Immature natural killer cell (primary cell): ENCODE measurements around the gene WDR6. TPM values are rescaled to one million over a fixed set of nuclear protein-coding genes. Genes with fewer than 3 reads are reported as not detected.

ENCODE experiments used
- DNase-seq, 3 donors: peaks; one replicate each; pipeline ENCODE4 v3.0.0; 2022; ENCODE audit warnings: mixed read lengths in 1 of 3
- H3K27ac Mint-ChIP-seq, 6 donors: one replicate each; pipeline ENCODE4 v1.8.0; 2020; ENCODE audit warnings: mixed read lengths in 6 of 6, mild to moderate bottlenecking in 5 of 6, inconsistent platforms in 4 of 6, moderate library complexity in 3 of 6
- H3K27me3 Mint-ChIP-seq, 3 donors: one replicate each; pipeline ENCODE4 v1.8.0; 2020 to 2021; ENCODE audit warnings: low read depth in 3 of 3, mild to moderate bottlenecking in 3 of 3, mixed read lengths in 3 of 3, moderate library complexity in 3 of 3, inconsistent platforms in 1 of 3
- H3K36me3 Mint-ChIP-seq, 3 donors: one replicate each; pipeline ENCODE4 v1.8.0; 2020; ENCODE audit warnings: mixed read lengths in 3 of 3, inconsistent platforms in 2 of 3, mild to moderate bottlenecking in 2 of 3
- H3K4me1 Mint-ChIP-seq, 2 donors: one replicate each; pipeline ENCODE4 v1.8.0; 2020; ENCODE audit warnings: inconsistent platforms in 2 of 2, mild to moderate bottlenecking in 2 of 2, mixed read lengths in 2 of 2, moderate library complexity in 1 of 2
- H3K4me3 Mint-ChIP-seq, 5 donors: one replicate each; pipeline ENCODE4 v1.8.0; 2020; ENCODE audit warnings: mild to moderate bottlenecking in 5 of 5, mixed read lengths in 5 of 5, inconsistent platforms in 3 of 5, moderate library complexity in 3 of 5
- H3K9me3 Mint-ChIP-seq, 6 donors: one replicate each; pipeline ENCODE4 v1.8.0; 2020; ENCODE audit warnings: mild to moderate bottlenecking in 6 of 6, mixed read lengths in 6 of 6, inconsistent platforms in 4 of 6, moderate library complexity in 3 of 6
- polyA plus RNA-seq, 3 donors: library from polyadenylated mRNA; unstranded; fragments of 300-500 nt; fragmentation: Illumina TruSeq; gene quantifications; one replicate each; pipeline ENCODE4 v1.2.3, GENCODE V29; 2021

WDR6 gene
- polyA plus RNA-seq, 3 donors from 2014 or later = 56.8 to 114 (median 70.6) TPM

DNA sequence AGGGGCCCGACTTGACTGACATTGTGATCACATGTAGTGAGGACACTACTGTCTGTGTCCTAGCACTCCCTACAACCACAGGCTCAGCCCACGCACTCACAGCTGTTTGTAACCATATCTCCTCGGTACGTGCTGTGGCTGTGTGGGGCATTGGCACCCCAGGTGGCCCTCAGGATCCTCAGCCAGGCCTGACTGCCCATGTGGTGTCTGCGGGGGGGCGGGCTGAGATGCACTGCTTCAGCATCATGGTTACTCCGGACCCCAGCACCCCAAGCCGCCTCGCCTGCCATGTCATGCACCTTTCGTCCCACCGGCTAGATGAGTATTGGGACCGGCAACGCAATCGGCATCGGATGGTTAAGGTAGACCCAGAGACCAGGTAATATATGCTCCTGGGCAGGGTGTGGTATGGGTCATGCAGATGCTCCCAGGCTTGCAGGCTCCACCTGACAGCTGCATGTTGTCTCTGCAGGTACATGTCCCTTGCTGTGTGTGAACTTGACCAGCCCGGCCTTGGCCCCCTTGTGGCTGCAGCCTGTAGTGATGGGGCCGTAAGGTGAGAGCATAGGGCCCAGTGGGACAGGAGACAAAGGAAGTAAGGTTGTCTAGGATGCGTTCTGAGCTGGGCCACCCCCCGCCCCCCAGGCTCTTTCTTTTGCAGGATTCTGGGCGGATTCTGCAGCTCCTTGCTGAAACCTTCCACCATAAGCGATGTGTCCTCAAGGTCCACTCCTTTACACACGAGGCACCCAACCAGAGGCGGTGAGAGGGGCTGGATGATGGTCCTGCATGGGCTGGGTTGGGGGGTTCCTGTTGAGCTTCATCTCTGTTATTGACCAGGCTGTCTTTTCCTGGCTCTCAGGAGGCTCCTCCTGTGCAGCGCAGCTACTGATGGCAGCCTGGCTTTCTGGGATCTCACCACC is 6.8 kb downstream of the WDR6 start:
- Mint-ChIP-seq H3K27ac (no peak overlapping the region), H3K9me3 (no peaks in the 10 kb centered on the region), H3K4me3 (no peak overlapping the region), H3K4me1 (peaks cover 23 to 27% of the 10 kb centered on the region in 2 donors), H3K36me3 (peaks cover 0 to 5% (median 3%) of the 10 kb centered on the region in 3 donors), H3K27me3 (peaks cover 0 to 5% (median 0%) of the 10 kb centered on the region in 3 donors)
- peak in 2 of 3 donors; percentile 32 to 38 for DNase-seq

DNA sequence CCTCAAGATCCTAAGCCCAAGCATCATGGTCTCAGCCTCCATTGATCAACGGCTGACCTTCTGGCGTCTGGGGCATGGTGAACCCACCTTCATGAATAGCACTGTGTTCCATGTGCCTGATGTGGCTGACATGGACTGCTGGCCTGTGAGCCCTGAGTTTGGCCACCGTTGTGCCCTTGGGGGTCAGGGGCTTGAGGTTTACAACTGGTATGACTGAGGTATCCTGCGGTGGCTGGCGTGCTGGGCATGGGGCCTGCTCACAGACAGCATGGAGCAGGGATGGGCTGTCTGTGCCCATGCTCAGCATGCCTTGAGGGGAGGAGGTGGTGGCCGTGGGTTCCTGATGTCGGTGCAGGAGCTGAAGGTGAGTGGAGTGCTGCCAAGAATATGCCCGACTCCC is 7.9 kb downstream of the WDR6 start:
- peak overlapping the region in 1 of 5 donors; percentile 6 for H3K4me3 Mint-ChIP-seq
- peaks cover 27 to 28% of the 10 kb centered on the region in 2 donors for H3K4me1 Mint-ChIP-seq
- H3K27ac Mint-ChIP-seq = peak overlapping the region in 1 of 6 donors; percentile 6

DNA sequence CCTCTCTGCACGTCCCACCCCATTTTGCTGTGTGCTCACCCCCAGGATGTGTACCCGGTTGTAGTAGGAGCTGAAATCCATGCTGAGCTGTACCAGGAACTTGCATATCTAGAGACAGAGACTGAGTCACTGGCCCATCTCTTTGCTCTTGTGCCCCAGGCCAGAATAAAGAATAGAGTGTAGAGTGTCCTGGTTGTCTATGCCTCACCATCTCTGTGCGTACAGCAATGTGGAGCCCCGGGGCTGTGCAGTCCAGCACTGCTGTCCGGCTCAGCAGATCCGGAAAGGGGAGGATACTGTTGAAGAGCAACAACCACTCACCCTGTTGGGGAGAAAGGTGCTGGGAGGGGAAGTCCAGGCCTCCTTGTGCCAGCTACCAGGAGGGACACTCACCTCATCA is 8.6 kb downstream of the WDR6 start:
- peaks cover 32 to 33% of the 10 kb centered on the region in 2 donors for H3K4me1 Mint-ChIP-seq
- H3K27me3 Mint-ChIP-seq = peaks cover 0 to 5% (median 4%) of the 10 kb centered on the region in 3 donors
- no peak for DNase-seq
- no peaks in the 10 kb centered on the region for H3K9me3 Mint-ChIP-seq
- no peak overlapping the region for H3K27ac Mint-ChIP-seq
- peak overlapping the region in 4 of 5 donors; percentile 29 to 97 (median 47) for H3K4me3 Mint-ChIP-seq
- peaks cover 0 to 5% (median 3%) of the 10 kb centered on the region in 3 donors for H3K36me3 Mint-ChIP-seq

More for the DNA sequence above, 7.9 kb downstream of the WDR6 start:
- no peaks in the 10 kb centered on the region for H3K9me3 Mint-ChIP-seq
- H3K36me3 Mint-ChIP-seq = peaks cover 0 to 5% (median 3%) of the 10 kb centered on the region in 3 donors
- DNase-seq = no peak
- H3K27me3 Mint-ChIP-seq = peaks cover 0 to 5% (median under 1%) of the 10 kb centered on the region in 3 donors

DNA sequence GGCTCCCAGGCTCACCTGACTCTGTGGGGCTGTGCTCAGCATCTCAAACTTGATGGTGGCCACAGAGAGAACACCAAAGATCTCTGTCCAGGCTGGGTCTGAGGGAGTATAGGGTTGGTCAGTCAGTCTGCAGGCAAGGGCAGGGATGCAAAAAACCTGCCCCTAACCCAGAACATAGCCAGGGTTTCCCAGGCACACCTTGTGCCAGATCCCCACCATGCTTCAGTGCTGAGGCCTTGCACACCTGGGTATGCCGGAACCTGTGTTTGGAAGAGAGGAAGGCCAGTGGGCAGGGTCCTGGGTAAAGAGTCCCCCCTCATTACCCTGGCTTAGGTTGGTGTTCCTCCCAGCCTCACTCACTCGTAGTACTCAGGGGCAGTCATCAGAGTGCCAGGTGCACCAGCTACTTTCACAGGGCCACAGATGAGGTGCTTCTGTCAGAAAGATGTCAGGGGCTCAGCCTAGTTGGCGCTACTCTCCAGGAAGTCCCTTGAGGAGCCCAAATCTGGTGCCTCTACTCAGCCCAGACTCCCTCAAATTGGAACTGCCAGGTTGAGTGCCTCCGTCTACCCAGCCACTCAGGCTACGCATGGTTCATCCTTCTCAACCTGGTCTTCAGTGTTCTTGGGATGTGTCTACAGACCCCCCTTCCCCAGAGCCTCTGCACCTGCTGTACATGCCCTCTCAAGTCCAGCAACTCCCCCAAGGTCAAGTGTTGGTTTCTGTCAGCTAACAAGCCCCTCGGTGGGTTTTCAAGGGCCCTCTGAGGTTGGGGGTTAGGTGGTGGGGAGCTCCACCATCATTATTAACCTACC is 9.4 kb downstream of the WDR6 start:
- Mint-ChIP-seq H3K4me1 (peaks cover 37 to 38% of the 10 kb centered on the region in 2 donors), H3K4me3 (peak overlapping the region in 4 of 5 donors; percentile 74 to 97 (median 84)), H3K27me3 (peaks cover 4 to 9% (median 7%) of the 10 kb centered on the region in 3 donors), H3K36me3 (peaks cover 0 to 5% (median 3%) of the 10 kb centered on the region in 3 donors), H3K27ac (peak overlapping the region in 2 of 6 donors; percentile 7 to 43), H3K9me3 (no peaks in the 10 kb centered on the region)
- no peak for DNase-seq

DNA sequence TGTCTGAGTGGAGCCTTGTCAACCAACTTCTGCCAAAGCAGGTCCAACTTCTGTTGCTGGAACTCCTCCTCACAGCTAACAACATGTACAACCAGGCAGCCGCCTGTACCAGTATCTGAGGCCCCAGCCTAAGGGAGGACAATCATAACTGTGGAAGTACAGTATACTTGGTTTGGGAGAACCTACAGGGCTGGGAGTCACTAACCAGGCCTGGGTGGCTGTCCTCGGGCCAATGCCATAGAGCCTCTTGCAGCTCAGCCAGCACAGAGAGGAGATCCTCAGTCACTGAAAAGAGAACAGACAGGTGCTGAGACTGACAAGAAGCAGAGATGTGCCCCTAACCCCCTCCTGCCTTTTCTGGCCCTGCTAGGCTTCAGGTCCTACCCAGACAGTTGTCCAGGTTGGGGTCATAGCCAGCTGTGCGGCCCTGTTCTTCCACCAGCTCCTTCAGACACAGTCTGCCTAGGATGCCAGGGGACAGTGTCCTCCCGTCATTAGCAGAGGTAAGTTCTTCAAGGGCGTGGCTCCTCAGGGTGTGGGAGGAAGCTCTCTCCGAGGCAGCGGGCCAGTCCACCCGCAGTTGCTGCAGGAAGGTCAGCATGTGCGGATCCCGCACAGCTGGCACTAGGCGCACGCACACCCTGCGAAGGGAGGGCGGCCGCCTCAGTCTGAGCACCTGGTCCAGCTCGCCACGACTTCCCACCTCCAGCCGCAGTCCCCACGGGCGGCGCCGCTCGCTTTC is 10.2 kb downstream of the WDR6 start:
- H3K4me1 Mint-ChIP-seq = peaks cover 32 to 33% of the 10 kb centered on the region in 2 donors
- peak overlapping the region in 5 of 6 donors; percentile 40 to 71 (median 58) for H3K27ac Mint-ChIP-seq
- no peak for DNase-seq
- peaks cover 0 to 5% (median 3%) of the 10 kb centered on the region in 3 donors for H3K36me3 Mint-ChIP-seq
- peaks cover 4 to 11% (median 6%) of the 10 kb centered on the region in 3 donors for H3K27me3 Mint-ChIP-seq
- no peaks in the 10 kb centered on the region for H3K9me3 Mint-ChIP-seq
- H3K4me3 Mint-ChIP-seq = peak overlapping the region; percentile 74 to 97 (median 89)

DNA sequence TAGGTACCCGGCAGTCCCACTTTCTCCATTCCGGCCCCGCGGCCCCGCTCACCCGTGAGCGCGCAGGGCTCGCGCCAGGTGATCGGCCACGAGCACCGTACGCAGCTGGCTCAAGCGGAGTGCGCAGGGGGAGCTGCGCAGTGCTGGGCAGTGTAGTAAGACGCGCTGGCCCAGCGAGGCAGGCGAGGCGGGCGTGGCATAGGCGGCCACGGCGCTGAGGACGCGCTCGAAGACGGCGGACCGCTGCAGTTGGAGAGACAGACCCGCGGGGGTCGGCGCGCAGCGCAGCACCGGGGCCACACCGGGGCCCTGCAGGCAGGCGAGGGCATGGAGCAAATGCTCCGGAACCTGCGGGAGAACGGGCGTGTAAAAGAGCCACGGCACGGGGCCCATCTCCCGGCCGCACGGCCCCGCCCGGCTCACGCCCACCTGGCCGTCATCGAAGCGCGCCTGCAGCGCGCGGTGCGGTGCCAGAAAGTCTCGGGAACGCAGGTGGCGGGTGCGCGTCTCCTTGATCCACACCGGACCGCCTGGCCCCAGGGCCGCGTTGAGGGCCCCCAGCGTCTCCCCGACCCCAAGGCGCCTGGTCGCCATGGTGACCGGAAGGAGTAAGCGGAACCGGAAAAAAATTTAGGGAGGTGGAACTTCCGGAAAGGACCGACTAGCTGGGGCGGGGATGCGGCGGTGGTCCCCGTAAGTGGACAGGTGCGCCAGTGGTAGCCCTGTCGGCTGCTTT is 10.9 kb downstream of the WDR6 start, which contains the start of gene DALRD3:
DALRD3 (minus strand) TSS at position 610 of the 736 bp plus-strand sequence; CDS start at position 594, 16 bp downstream.
- Mint-ChIP-seq H3K27ac (peak within 1 kb of the TSS; percentile 79 to 93 (median 91)), H3K4me3 (peak within 1 kb of the TSS; percentile 89 to 97 (median 91)), H3K36me3 (peaks cover 0 to 5% (median 3%) of the 10 kb centered on the region in 3 donors), H3K9me3 (no peaks in the 10 kb centered on the region), H3K4me1 (peaks cover 36 to 40% of the 10 kb centered on the region in 2 donors), H3K27me3 (peaks cover 5 to 13% (median 6%) of the 10 kb centered on the region in 3 donors)
- DNase-seq = peak; percentile 70 to 71 (median 70)

DNA sequence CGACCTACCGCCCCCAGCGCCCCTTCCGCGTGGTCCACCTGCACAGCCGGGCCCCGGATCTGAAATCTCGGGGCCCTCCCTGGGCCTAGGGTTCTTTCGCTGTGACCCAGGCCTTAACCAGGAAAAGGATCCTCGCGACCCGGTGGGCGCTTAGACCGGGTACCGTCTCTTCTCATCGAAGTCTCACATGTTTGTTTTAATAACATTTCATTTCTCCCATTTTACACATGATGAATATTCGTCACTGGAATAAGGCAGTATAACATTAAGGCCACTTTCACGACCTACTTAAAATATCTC is 11.5 kb downstream of the WDR6 start:
- Mint-ChIP-seq H3K27me3 (peaks cover 6 to 13% (median 6%) of the 10 kb centered on the region in 3 donors), H3K27ac (peak overlapping the region; percentile 79 to 93 (median 91)), H3K36me3 (peaks cover 0 to 5% (median 3%) of the 10 kb centered on the region in 3 donors), H3K4me1 (peaks cover 39 to 43% of the 10 kb centered on the region in 2 donors), H3K4me3 (peak overlapping the region; percentile 89 to 97 (median 91)), H3K9me3 (no peaks in the 10 kb centered on the region)
- no peak for DNase-seq

DNA sequence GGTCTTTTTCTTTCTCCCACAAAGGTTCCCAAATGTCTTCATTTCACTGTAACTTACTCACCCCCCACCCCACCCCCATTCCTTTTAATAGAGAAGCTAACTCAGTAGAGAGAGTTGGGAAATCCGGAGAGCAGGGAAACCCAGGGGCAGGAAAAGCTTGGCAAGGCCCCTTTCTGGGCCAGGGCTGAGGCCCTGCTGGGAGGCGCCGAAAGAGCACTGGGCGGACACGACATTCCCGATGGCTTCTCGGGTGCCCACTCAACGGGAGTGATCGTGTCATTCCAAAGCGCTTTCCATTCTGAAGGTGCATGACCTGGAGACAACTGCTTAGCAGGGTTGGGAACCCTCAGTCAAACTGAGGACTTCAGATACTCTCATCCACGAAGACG is 12.7 kb downstream of the WDR6 start:
- DNase-seq = no peak
- peaks cover 0 to 12% (median under 1%) of the 10 kb centered on the region in 3 donors for H3K36me3 Mint-ChIP-seq
- peak overlapping the region; percentile 82 to 97 (median 90) for H3K4me3 Mint-ChIP-seq
- peaks cover 6 to 16% (median 6%) of the 10 kb centered on the region in 3 donors for H3K27me3 Mint-ChIP-seq
- H3K27ac Mint-ChIP-seq = peak overlapping the region; percentile 69 to 91 (median 84)
- no peaks in the 10 kb centered on the region for H3K9me3 Mint-ChIP-seq
- peaks cover 39 to 47% of the 10 kb centered on the region in 2 donors for H3K4me1 Mint-ChIP-seq

DNA sequence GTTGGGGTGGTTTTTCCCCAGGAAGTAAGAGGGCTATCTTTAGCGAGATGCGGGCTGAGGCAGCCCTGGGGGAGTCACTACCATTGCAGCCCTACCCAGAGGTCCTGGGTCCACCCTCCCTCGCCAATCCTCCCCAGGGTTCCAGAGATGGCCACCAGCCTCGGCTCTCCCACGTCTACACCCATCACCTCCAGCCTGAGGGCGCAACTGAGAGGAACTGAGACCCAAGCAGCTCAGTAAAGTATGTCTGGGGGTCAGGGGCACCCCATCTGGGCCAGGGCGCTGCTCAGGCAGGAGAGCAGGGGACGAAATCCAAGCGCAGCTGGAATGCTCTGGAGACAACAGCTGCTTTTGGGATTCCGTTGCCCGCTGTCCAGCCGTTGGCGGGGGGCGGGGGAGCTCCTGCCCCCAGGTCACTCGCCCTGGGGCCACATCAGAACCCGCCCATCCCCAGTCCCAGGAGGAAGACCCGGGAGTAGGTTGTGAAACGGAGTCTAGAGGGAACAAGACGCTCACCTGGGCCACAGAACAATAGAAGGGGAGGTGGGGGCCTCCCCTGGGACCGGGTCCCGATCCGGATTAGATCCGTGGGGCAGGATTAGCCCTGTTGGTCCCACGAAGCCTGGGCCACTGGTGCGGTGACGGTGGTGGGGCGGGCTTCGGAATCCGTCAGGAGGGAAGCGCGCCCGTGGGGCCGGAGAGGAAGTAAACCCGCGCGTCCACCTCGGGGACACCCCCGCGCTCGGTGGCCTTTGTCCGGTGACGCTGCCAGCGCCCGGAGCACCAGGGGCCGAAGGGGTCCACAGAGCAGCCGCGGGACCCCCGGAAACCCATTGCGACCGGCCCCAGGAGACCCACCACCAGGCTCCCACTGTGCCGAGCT is 13.4 kb downstream of the WDR6 start:
- peaks cover 40 to 47% of the 10 kb centered on the region in 2 donors for H3K4me1 Mint-ChIP-seq
- H3K27ac Mint-ChIP-seq = peak overlapping the region; percentile 69 to 97 (median 89)
- H3K4me3 Mint-ChIP-seq = peak overlapping the region; percentile 90 to 99 (median 97)
- no peaks in the 10 kb centered on the region for H3K9me3 Mint-ChIP-seq
- H3K27me3 Mint-ChIP-seq = peaks cover 6 to 16% (median 6%) of the 10 kb centered on the region in 3 donors
- DNase-seq = no peak
- H3K36me3 Mint-ChIP-seq = peaks cover 0 to 12% (median 0%) of the 10 kb centered on the region in 3 donors

DNA sequence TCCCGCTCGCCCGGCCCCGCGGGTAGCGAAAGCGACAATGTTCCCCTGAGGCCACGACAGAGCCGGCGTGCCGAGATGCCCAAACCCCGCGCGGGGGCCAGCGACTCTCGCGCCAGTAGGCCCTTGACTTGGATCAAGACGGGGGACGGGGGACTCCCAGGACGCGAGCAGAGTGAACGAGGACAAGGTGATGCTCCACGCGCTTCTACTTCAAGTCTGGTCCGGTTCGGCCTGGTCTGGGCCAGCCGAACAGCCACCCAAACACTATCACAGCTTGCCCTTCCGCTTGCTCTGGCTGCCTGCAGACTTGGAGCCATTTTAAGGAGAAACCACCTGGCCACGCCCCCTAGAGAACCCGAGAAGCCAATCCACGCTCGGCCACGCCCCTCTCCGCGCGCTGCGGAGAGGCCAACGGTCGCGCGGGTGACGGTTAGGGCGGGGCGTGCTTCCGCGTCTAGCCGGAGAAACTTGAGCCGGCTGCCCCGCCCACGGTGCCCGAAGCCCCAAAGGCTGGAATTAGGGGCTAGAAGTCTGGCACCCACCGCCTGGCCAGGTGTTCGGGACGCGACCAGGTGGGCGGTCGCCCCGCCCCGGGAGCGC is 14.1 kb downstream of the WDR6 start:
- Mint-ChIP-seq H3K27ac (peak overlapping the region; percentile 91 to 98 (median 96)), H3K27me3 (peaks cover 6 to 16% (median 6%) of the 10 kb centered on the region in 3 donors), H3K4me1 (peaks cover 38 to 47% of the 10 kb centered on the region in 2 donors), H3K9me3 (no peaks in the 10 kb centered on the region), H3K36me3 (peaks cover 0 to 14% (median 0%) of the 10 kb centered on the region in 3 donors), H3K4me3 (peak overlapping the region; percentile 90 to 99 (median 97))
- peak; percentile 99 for DNase-seq
